ENCODE data around the gene MLPH.

- no peak for TF ChIP-seq POLR2A (IDR thresholded peaks at IDR 0.05)
- TF ChIP-seq CTCF (IDR thresholded peaks at IDR 0.05) = no peak
- TF ChIP-seq POLR2AphosphoS5 (IDR thresholded peaks at IDR 0.05; ENCODE audit: insufficient read depth in 1 of 2, low read depth in 1 of 2) = no peak
Observed at GRCh38 chr2:237538901-237539300, 51.9 kb downstream of the MLPH start.
